ENCODE measurements around the gene SMYD3.

Gene SMYD3

GRCh38 chr1:246200738-246201137 is 306.3 kb downstream of the SMYD3 start:
- no peak overlapping the region for H3K4me3 Mint-ChIP-seq
- H3K4me1 Mint-ChIP-seq: peaks cover 7% of the 10 kb centered on the region
- H3K36me3 Mint-ChIP-seq (ENCODE audit: low read depth): no peaks in the 10 kb centered on the region
- no peak for TF ChIP-seq CTCF (IDR thresholded peaks at IDR 0.05)
- no peak overlapping the region for H3K27ac Mint-ChIP-seq
- H3K9me3 Mint-ChIP-seq: no peaks in the 10 kb centered on the region
- H3K27me3 Mint-ChIP-seq (ENCODE audit: low read depth, poor library complexity): peaks cover 4% of the 10 kb centered on the region
- no peak for DNase-seq

DNA sequence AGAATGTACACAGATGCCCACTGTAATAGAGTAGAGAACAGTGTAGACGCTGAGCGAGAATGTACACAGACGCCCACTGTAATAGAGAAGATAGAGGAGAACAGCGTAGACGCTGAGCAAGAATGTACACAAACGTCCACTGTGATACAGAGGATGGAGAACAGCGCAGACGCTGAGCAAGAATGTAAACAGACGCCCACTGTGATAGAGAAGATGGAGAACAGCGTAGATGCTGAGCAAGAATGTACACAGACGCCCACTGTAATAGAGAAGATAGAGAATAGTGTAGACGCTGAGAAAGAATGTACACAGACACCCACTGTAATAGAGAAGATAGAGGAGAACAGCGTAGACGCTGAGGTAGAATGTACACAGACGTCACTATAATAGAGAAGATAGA is 306.9 kb downstream of the SMYD3 start:
- Mint-ChIP-seq H3K27me3 (ENCODE audit: low read depth, poor library complexity) (peaks cover 4% of the 10 kb centered on the region), H3K36me3 (ENCODE audit: low read depth) (no peaks in the 10 kb centered on the region), H3K9me3 (no peaks in the 10 kb centered on the region), H3K4me1 (peaks cover 7% of the 10 kb centered on the region), H3K27ac (no peak overlapping the region), H3K4me3 (no peak overlapping the region)
- DNase-seq: no peak
- no peak for TF ChIP-seq CTCF (IDR thresholded peaks at IDR 0.05)

DNA sequence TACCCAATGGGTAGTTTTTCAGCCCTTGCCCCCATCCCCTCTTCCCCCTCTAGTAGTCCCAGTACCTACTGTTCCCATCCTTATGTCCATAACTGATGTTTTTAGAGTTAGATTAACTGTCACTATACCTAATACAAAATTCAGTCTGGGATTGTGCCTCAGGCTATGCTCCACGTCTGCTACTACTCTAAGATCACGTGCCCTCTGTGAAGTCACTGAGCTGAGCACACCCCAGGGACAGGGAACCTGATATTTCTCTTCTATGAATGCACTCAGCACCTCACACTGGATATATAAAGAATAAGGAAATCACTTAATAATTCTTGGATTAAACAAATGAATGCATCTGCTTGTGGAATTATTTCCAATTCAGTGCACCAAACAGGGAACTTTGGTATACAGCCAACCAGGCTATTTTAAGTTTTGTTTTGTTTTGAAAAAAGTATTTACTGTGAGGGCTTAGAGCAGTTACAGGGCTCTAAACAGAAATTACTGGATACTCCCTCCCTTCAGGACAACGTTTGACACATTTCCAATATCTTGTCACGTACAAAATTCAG is 307.9 kb downstream of the SMYD3 start:
- peaks cover 7% of the 10 kb centered on the region for H3K4me1 Mint-ChIP-seq
- TF ChIP-seq CTCF (IDR thresholded peaks at IDR 0.05): no peak
- no peaks in the 10 kb centered on the region for H3K36me3 Mint-ChIP-seq (ENCODE audit: low read depth)
- H3K27me3 Mint-ChIP-seq (ENCODE audit: low read depth, poor library complexity): peaks cover 2% of the 10 kb centered on the region
- no peak overlapping the region for H3K27ac Mint-ChIP-seq
- DNase-seq: no peak
- no peak overlapping the region for H3K4me3 Mint-ChIP-seq
- no peaks in the 10 kb centered on the region for H3K9me3 Mint-ChIP-seq

DNA sequence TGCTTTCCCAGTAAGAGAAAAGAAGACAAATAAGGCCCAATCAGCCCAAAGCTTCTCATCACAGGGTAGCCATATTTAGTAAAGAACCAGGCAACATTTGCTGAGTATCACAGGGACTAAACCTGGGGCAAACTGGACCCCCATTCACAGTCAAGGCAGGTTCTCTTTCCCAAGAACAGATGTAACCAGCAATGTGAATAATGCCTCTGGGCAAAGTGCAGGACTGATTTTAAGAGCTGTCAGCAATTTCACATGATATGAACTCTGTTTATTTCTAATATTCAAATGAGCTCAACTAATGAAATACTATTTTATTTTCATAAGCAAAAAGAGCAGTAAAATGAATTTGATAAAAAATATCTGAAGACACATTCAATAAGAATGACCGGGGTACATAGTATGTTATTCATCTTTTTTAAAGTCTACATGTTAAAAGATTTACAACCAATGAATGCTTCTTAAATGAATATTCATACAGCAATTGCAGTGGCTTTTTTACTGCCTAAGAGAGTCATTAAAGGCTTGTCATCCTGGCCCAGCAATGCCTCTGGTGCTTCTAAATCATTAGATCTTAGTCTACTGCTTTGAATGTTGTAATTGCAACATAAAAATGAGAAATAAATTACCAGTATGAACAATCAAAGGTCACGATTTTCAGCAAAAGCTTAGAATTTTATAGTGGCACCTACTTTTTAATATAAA is 308.8 kb downstream of the SMYD3 start:
- no peaks in the 10 kb centered on the region for H3K9me3 Mint-ChIP-seq
- H3K36me3 Mint-ChIP-seq (ENCODE audit: low read depth): peaks cover 6% of the 10 kb centered on the region
- peaks cover 7% of the 10 kb centered on the region for H3K4me1 Mint-ChIP-seq
- no peak overlapping the region for H3K4me3 Mint-ChIP-seq
- no peak for TF ChIP-seq CTCF (IDR thresholded peaks at IDR 0.05)
- H3K27ac Mint-ChIP-seq: no peak overlapping the region
- DNase-seq: no peak
- no peaks in the 10 kb centered on the region for H3K27me3 Mint-ChIP-seq (ENCODE audit: low read depth, poor library complexity)

GRCh38 chr1:246197076-246197475 is 310.0 kb downstream of the SMYD3 start:
- no peak for TF ChIP-seq CTCF (IDR thresholded peaks at IDR 0.05)
- H3K36me3 Mint-ChIP-seq (ENCODE audit: low read depth): peaks cover 6% of the 10 kb centered on the region
- H3K9me3 Mint-ChIP-seq: no peaks in the 10 kb centered on the region
- H3K27ac Mint-ChIP-seq: no peak overlapping the region
- no peaks in the 10 kb centered on the region for H3K27me3 Mint-ChIP-seq (ENCODE audit: low read depth, poor library complexity)
- no peak for DNase-seq
- H3K4me3 Mint-ChIP-seq: no peak overlapping the region
- peaks cover 7% of the 10 kb centered on the region for H3K4me1 Mint-ChIP-seq

- TF ChIP-seq CTCF (IDR thresholded peaks at IDR 0.05): no peak
- Mint-ChIP-seq H3K36me3 (ENCODE audit: low read depth) (peaks cover 6% of the 10 kb centered on the region), H3K9me3 (no peaks in the 10 kb centered on the region), H3K4me1 (peaks cover 7% of the 10 kb centered on the region), H3K27me3 (ENCODE audit: low read depth, poor library complexity) (no peaks in the 10 kb centered on the region), H3K4me3 (no peak overlapping the region), H3K27ac (no peak overlapping the region)
- no peak for DNase-seq
Observed at GRCh38 chr1:246195296-246195695, 311.8 kb downstream of the SMYD3 start.

All from nephron progenitor cell (in vitro differentiated cells).